ENCODE data around the gene C2orf92.
"Not testable (repeated sequence)": the region's sequence is repeated elsewhere in the genome, so short reads cannot be mapped to it uniquely, and the experiment has no call there.

C2orf92 gene

DNA sequence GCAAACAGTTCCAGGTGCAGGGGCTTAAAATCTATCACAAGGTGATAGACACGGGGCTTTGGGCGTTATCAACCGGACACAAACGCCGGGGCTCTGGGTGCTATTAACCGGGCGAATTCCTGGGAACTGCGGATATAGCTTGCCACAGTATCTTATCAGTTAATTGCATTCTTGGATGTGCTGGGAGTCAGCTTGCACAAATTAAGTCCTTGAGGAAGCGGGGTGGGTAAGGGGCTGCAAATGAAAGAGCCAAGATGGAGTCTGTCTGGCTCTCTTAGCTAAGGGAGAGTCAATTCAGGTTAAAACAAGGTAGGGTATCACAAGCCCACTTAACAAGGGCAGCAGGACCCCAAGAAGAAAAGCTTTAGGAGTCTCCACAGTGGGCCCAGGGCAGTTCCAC lies 42.7 kb downstream of the C2orf92 start:
- peaks cover 31 to 60% of the 10 kb centered on the region in 2 experiments for H3K27me3 ChIP-seq (ENCODE audit: control insufficient read depth in 1 of 2, insufficient read depth in 1 of 2, low read length in 2 of 2)
- DNase-seq; H4K91ac ChIP-seq (ENCODE audit: low read length); H2AFZ ChIP-seq (ENCODE audit: low read depth, low read length); H3K79me1 ChIP-seq (replicated peaks; ENCODE audit: low read length, poor library complexity, severe bottlenecking); H2BK12ac ChIP-seq (ENCODE audit: low read length in 2 of 2); H2AK5ac ChIP-seq (ENCODE audit: low read length, severe bottlenecking); H3K9ac ChIP-seq (ENCODE audit: low read length); H3K4ac ChIP-seq (ENCODE audit: low read depth in 1 of 2, low read length in 2 of 2); H2BK15ac ChIP-seq (ENCODE audit: low read depth, poor library complexity, severe bottlenecking); H3K23ac ChIP-seq (ENCODE audit: low read length in 2 of 2); H3K4me3 ChIP-seq (ENCODE audit: insufficient read depth in 1 of 2, low read depth in 1 of 2, low read length in 2 of 2); H3K27ac ChIP-seq (ENCODE audit: low read length, poor library complexity, severe bottlenecking); H3K9me3 ChIP-seq (ENCODE audit: control insufficient read depth, low read length); H3K4me1 ChIP-seq (ENCODE audit: control insufficient read depth, insufficient read depth, low read depth, low read length); H2BK5ac ChIP-seq (ENCODE audit: low read depth, low read length, poor library complexity, severe bottlenecking); H4K8ac ChIP-seq (ENCODE audit: low read length); H2BK120ac ChIP-seq (ENCODE audit: low read depth, low read length); H3K36me3 ChIP-seq (ENCODE audit: control insufficient read depth in 1 of 2, insufficient read depth in 2 of 2, low read depth in 1 of 2, low read length in 2 of 2); H3K4me2 ChIP-seq (ENCODE audit: low read length, poor library complexity, severe bottlenecking): not testable (repeated sequence)
- WGBS, result 31% methylated on average over 9 of the region's 9 CpGs
- H3K18ac ChIP-seq (ENCODE audit: low read depth in 1 of 2, low read length in 2 of 2), result peak overlapping the region in 1 of 2 experiments; percentile 72
- peak overlapping the region in 1 of 2 experiments; percentile 31 for H3K14ac ChIP-seq (ENCODE audit: low read length in 2 of 2)

DNA sequence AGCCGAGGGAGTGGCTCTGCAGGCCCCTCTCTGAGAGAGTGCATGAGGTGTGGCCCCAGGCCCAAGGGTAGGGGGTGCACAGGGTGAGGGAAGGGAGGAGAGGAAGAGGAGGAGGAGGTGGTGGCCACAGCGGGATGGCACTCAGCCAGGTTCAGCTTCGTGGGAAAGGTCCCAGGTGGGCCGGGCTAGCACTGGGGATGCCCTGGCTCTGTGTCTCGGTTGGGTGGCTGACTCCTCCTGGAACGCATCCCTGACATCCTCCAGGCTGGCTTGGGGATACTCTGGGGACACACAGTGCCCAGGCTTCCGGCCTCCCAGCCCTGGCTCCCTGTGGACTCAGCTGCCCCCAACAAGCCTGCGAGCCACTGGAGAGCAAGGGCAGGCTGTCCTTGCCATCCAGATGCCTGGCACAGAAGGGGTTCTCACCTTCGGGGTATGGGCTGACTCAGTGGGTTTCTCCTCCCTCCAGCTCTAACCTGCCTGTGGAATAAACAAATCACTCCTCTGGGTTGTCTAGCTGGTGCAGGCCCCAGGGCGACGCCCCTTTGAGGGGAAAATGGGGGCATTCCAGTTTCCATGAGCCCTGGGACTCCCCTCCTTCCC lies 43.3 kb downstream of the C2orf92 start:
- H3K27me3 ChIP-seq (ENCODE audit: control insufficient read depth in 1 of 2, insufficient read depth in 1 of 2, low read length in 2 of 2), result peaks cover 29 to 61% of the 10 kb centered on the region in 2 experiments
- WGBS, result 81% methylated on average over 11 of the region's 11 CpGs
- peak overlapping the region; percentile 96 for H4K8ac ChIP-seq (ENCODE audit: low read length)
- H3K18ac ChIP-seq (ENCODE audit: low read depth in 1 of 2, low read length in 2 of 2), result peak overlapping the region; percentile 56 to 72
- H3K9me3 ChIP-seq (ENCODE audit: control insufficient read depth, low read length), result no peaks in the 10 kb centered on the region
- no peak overlapping the region for H3K27ac ChIP-seq (ENCODE audit: low read length, poor library complexity, severe bottlenecking)
- peak overlapping the region in 1 of 2 experiments; percentile 79 for H2BK12ac ChIP-seq (ENCODE audit: low read length in 2 of 2)
- peak overlapping the region; percentile 96 for H4K91ac ChIP-seq (ENCODE audit: low read length)
- no peak overlapping the region for H3K23ac ChIP-seq (ENCODE audit: low read length in 2 of 2)
- H3K9ac ChIP-seq (ENCODE audit: low read length), result no peak overlapping the region
- no peaks in the 10 kb centered on the region for H3K36me3 ChIP-seq (ENCODE audit: control insufficient read depth in 1 of 2, insufficient read depth in 2 of 2, low read depth in 1 of 2, low read length in 2 of 2)
- no peaks in the 10 kb centered on the region for H3K79me1 ChIP-seq (replicated peaks; ENCODE audit: low read length, poor library complexity, severe bottlenecking)
- DNase-seq, result no peak
- H3K4me3 ChIP-seq (ENCODE audit: insufficient read depth in 1 of 2, low read depth in 1 of 2, low read length in 2 of 2), result no peak overlapping the region
- peaks cover 2% of the 10 kb centered on the region for H3K4me1 ChIP-seq (ENCODE audit: control insufficient read depth, insufficient read depth, low read depth, low read length)
- no peak overlapping the region for H3K4me2 ChIP-seq (ENCODE audit: low read length, poor library complexity, severe bottlenecking)
- peak overlapping the region; percentile 87 for H2AFZ ChIP-seq (ENCODE audit: low read depth, low read length)
- H2BK15ac ChIP-seq (ENCODE audit: low read depth, poor library complexity, severe bottlenecking), result peak overlapping the region; percentile 49
- no peak overlapping the region for H2BK120ac ChIP-seq (ENCODE audit: low read depth, low read length)
- H2BK5ac ChIP-seq (ENCODE audit: low read depth, low read length, poor library complexity, severe bottlenecking), result no peak overlapping the region
- peak overlapping the region in 1 of 2 experiments; percentile 20 for H3K4ac ChIP-seq (ENCODE audit: low read depth in 1 of 2, low read length in 2 of 2)
- H2AK5ac ChIP-seq (ENCODE audit: low read length, severe bottlenecking), result no peak overlapping the region
- H3K14ac ChIP-seq (ENCODE audit: low read length in 2 of 2), result peak overlapping the region in 1 of 2 experiments; percentile 31

DNA sequence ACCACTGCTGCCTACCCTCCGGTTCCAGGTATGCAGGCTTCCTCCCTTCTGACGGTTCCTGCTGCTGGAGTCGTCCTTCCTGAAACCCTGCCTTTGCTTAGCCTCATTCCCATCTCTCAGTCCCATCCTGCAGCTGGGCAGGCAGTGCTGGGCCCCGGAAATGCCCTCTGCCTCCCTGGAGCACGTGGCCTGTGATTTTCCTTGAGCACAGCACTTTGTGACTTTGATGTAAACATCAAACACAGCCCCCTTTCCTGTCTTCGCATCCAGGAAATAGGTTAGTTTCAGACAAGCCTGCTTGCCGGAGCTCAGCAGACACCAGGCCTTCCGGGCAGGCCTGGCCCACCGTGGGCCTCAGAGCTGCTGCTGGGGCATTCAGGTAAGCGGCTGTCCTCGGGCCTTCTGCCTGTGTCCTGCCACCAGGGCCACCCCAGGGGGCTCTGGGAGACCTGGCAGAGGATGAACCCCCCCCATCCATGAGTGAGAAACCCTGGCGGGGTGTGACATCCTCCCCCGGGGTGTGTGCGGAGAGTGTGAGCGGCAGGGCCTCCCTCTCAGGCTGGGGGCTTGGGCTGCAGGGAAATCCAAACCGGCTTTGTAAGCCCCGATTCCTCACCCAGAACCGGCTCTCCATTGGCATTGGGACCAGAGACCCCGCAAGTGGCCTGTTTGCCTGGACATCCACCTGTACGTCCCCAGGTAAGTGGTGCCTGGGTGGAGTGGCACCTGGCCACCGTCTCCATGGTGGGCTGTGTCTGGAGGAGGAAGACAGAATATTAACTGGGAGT lies 44.0 kb downstream of the C2orf92 start, which contains the start of gene ZAP70:
Gene ZAP70, plus strand, starts transcription at position 281 of the 788 bp plus-strand sequence. CDS start 10,461 bp downstream, outside the sequence.
- WGBS, result 59% methylated on average over 21 of the region's 21 CpGs
- H3K18ac ChIP-seq (ENCODE audit: low read depth in 1 of 2, low read length in 2 of 2), result peak within 1 kb of the TSS; percentile 57 to 72
- no peak for DNase-seq
- peak within 1 kb of the TSS; percentile 55 for H2BK120ac ChIP-seq (ENCODE audit: low read depth, low read length)
- no peak within 1 kb of the TSS for H3K4me3 ChIP-seq (ENCODE audit: insufficient read depth in 1 of 2, low read depth in 1 of 2, low read length in 2 of 2)
- H3K9me3 ChIP-seq (ENCODE audit: control insufficient read depth, low read length), result no peaks in the 10 kb centered on the region
- no peak within 1 kb of the TSS for H2AK5ac ChIP-seq (ENCODE audit: low read length, severe bottlenecking)
- peaks cover 25 to 57% of the 10 kb centered on the region in 2 experiments for H3K27me3 ChIP-seq (ENCODE audit: control insufficient read depth in 1 of 2, insufficient read depth in 1 of 2, low read length in 2 of 2)
- H4K8ac ChIP-seq (ENCODE audit: low read length), result peak within 1 kb of the TSS; percentile 96
- no peak within 1 kb of the TSS for H2BK5ac ChIP-seq (ENCODE audit: low read depth, low read length, poor library complexity, severe bottlenecking)
- H4K91ac ChIP-seq (ENCODE audit: low read length), result peak within 1 kb of the TSS; percentile 96
- peak within 1 kb of the TSS in 1 of 2 experiments; percentile 79 for H3K14ac ChIP-seq (ENCODE audit: low read length in 2 of 2)
- peaks cover 2% of the 10 kb centered on the region for H3K4me1 ChIP-seq (ENCODE audit: control insufficient read depth, insufficient read depth, low read depth, low read length)
- H2AFZ ChIP-seq (ENCODE audit: low read depth, low read length), result peak within 1 kb of the TSS; percentile 87
- H3K23ac ChIP-seq (ENCODE audit: low read length in 2 of 2), result no peak within 1 kb of the TSS
- H3K4ac ChIP-seq (ENCODE audit: low read depth in 1 of 2, low read length in 2 of 2), result peak within 1 kb of the TSS; percentile 56 to 81
- H2BK15ac ChIP-seq (ENCODE audit: low read depth, poor library complexity, severe bottlenecking), result peak within 1 kb of the TSS; percentile 49
- no peaks in the 10 kb centered on the region for H3K79me1 ChIP-seq (replicated peaks; ENCODE audit: low read length, poor library complexity, severe bottlenecking)
- peak within 1 kb of the TSS in 1 of 2 experiments; percentile 79 for H2BK12ac ChIP-seq (ENCODE audit: low read length in 2 of 2)
- H3K4me2 ChIP-seq (ENCODE audit: low read length, poor library complexity, severe bottlenecking), result no peak within 1 kb of the TSS
- H3K36me3 ChIP-seq (ENCODE audit: control insufficient read depth in 1 of 2, insufficient read depth in 2 of 2, low read depth in 1 of 2, low read length in 2 of 2), result no peaks in the 10 kb centered on the region
- no peak within 1 kb of the TSS for H3K9ac ChIP-seq (ENCODE audit: low read length)
- no peak within 1 kb of the TSS for H3K27ac ChIP-seq (ENCODE audit: low read length, poor library complexity, severe bottlenecking)
